Fibroblast of villous mesenchyme (primary cell): ENCODE data around the gene PLEKHG4B. TPM values are rescaled to one million over a fixed set of nuclear protein-coding genes. Genes with fewer than 3 reads are reported as not detected.

Experiments
- DNase-seq: peaks from one replicate; pipeline ENCODE4 v3.0.0-alpha.2; 2010; ENCODE audit warnings: low read depth
- H3K4me3 ChIP-seq: 2 replicates; pipeline ENCODE4 v1.5.1; 2011; ENCODE audit warnings: low read depth, mild to moderate bottlenecking, low read length
- CTCF ChIP-seq: IDR thresholded peaks from 2 replicates; pipeline ENCODE4 v1.5.1; 2012; ENCODE audit warnings: low read depth, mild to moderate bottlenecking, low read length; ENCODE audit not compliant: insufficient read depth
- total RNA-seq: library from RNA; depleted of rRNA; stranded (reverse); fragments of >200 nt; gene quantifications from 2 replicates; pipeline ENCODE4 v1.2.3, GENCODE V29; 2012

PLEKHG4B gene
- total RNA-seq, 1 donor, result under 0.01 TPM

GRCh38 chr5:110270-110888 lies 18.4 kb downstream of the PLEKHG4B start:
- no peak for TF ChIP-seq CTCF
- no peak overlapping the region for H3K4me3 ChIP-seq
- DNase-seq, result no peak

- no peak for TF ChIP-seq CTCF
- no peak overlapping the region for H3K4me3 ChIP-seq
- no peak for DNase-seq
These were observed 19.2 kb downstream of the PLEKHG4B start for GRCh38 chr5:111171-111570.

GRCh38 chr5:119486-120097 lies 27.6 kb downstream of the PLEKHG4B start:
- DNase-seq, result no peak
- H3K4me3 ChIP-seq, result no peak overlapping the region
- TF ChIP-seq CTCF, result no peak

GRCh38 chr5:121432-121831 lies 29.5 kb downstream of the PLEKHG4B start:
- no peak for DNase-seq
- TF ChIP-seq CTCF, result no peak

GRCh38 chr5:125815-126214 lies 33.8 kb downstream of the PLEKHG4B start:
- H3K4me3 ChIP-seq, result no peak overlapping the region
- DNase-seq, result no peak
- no peak for TF ChIP-seq CTCF

More at GRCh38 chr5:121432-121831, 29.5 kb downstream of the PLEKHG4B start:
- H3K4me3 ChIP-seq, result no peak overlapping the region

- DNase-seq, result no peak
- H3K4me3 ChIP-seq, result no peak overlapping the region
- TF ChIP-seq CTCF, result no peak
These were observed 34.8 kb downstream of the PLEKHG4B start for GRCh38 chr5:126806-127205.

- no peak for TF ChIP-seq CTCF
These were observed 35.9 kb downstream of the PLEKHG4B start for GRCh38 chr5:127886-128285.

More at GRCh38 chr5:127886-128285, 35.9 kb downstream of the PLEKHG4B start:
- DNase-seq, result no peak
- H3K4me3 ChIP-seq, result no peak overlapping the region
